A673 (cell line): ENCODE measurements around the gene UBE2E2. TPM values are rescaled to one million over a fixed set of nuclear protein-coding genes. Genes with fewer than 3 reads are reported as not detected.

Source experiments
- BruUV-seq: library from RNA; stranded (reverse); fragments of 400-500 nt; replicated peaks from 2 replicates; lab custom pipeline; 2021; lab: Mats Ljungman, UMichigan
- CTCF ChIA-PET: fragments of 300-600 bp; sonication (Branson Sonifier 250); formaldehyde crosslinking; loops from one replicate; lab custom pipeline; 2022; ENCODE audit warnings: antibody characterized with exemption; lab: Charles Lee
- POLR2A ChIA-PET: fragments of 300-600 bp; sonication (Branson Sonifier 250); formaldehyde crosslinking; loops from one replicate; lab custom pipeline; 2022; ENCODE audit warnings: antibody characterized with exemption; ENCODE audit not compliant: low non-redundant PET; lab: Charles Lee
- DNase-seq: peaks from one replicate; pipeline ENCODE4 v3.0.0-alpha.2; 2015; ENCODE audit warnings: low spot score
- H3K27ac ChIP-seq: fragments of 200-600 bp; sonication (generic); 2 replicates; pipeline ENCODE4 v1.5.1; 2016; ENCODE audit warnings: mixed run types, low read depth, mild to moderate bottlenecking, mixed read lengths, antibody characterized with exemption, low read length; ENCODE audit not compliant: poor library complexity, severe bottlenecking
- H3K27me3 ChIP-seq: fragments of 200-600 bp; sonication (generic); replicated peaks from 2 replicates; pipeline ENCODE4 v1.6.1; 2017; ENCODE audit warnings: mixed run types, low read depth, mild to moderate bottlenecking, mixed read lengths, antibody characterized with exemption, low read length; ENCODE audit not compliant: insufficient read depth, poor library complexity
- H3K36me3 ChIP-seq: fragments of 200-600 bp; sonication (generic); 2 replicates; pipeline ENCODE4 v1.6.1; 2016; ENCODE audit warnings: mixed run types, mild to moderate bottlenecking, mixed read lengths, antibody characterized with exemption, low read length; ENCODE audit not compliant: insufficient read depth, poor library complexity, severe bottlenecking
- H3K4me1 ChIP-seq: fragments of 200-600 bp; sonication (generic); 2 replicates; pipeline ENCODE4 v1.6.1; 2017; ENCODE audit warnings: mixed run types, mild to moderate bottlenecking, mixed read lengths, antibody characterized with exemption, low read length; ENCODE audit not compliant: insufficient read depth, poor library complexity, severe bottlenecking
- H3K4me3 ChIP-seq: fragments of 200-600 bp; sonication (generic); 2 replicates; pipeline ENCODE4 v1.5.1; 2016; ENCODE audit warnings: low read depth, mixed run types, mild to moderate bottlenecking, mixed read lengths, low read length; ENCODE audit not compliant: poor library complexity, severe bottlenecking
- H3K9me3 ChIP-seq: fragments of 200-600 bp; sonication (generic); 2 replicates; pipeline ENCODE4 v1.6.1; 2016; ENCODE audit warnings: mixed run types, low read depth, mild to moderate bottlenecking, mixed read lengths, antibody characterized with exemption, low read length; ENCODE audit not compliant: poor library complexity, severe bottlenecking
- EZH2 ChIP-seq: fragments of 200-600 bp; sonication (generic); IDR thresholded peaks from 2 replicates; pipeline ENCODE4 v1.6.1; 2017; ENCODE audit warnings: borderline replicate concordance, low read depth, mild to moderate bottlenecking, mixed read lengths, antibody characterized with exemption, low read length; ENCODE audit not compliant: poor library complexity, severe bottlenecking
- intact Hi-C: fragments of 100-400 bp; cut with micrococcal nuclease; formaldehyde crosslinking; loops from one replicate; pipeline ENCODE4 v1.10.0; 2022; ENCODE audit not compliant: unreplicated experiment
- total RNA-seq: library from RNA; stranded (reverse); gene quantifications from 2 replicates; pipeline ENCODE4 v1.2.3, GENCODE V29; 2021
- TF ChIP-seq, protein P1 (sequence below): fragments of 300-800, 200-600 bp; sonication (generic); conservative IDR thresholded peaks from 2 replicates; pipeline ENCODE4 v1.5.1; 2017; ENCODE audit warnings: low read depth, mild to moderate bottlenecking, antibody characterized with exemption, low read length, moderate library complexity, mixed read lengths

Gene UBE2E2
- total RNA-seq, 1 experiment from 2014 or later, result 2.0 TPM

DNA sequence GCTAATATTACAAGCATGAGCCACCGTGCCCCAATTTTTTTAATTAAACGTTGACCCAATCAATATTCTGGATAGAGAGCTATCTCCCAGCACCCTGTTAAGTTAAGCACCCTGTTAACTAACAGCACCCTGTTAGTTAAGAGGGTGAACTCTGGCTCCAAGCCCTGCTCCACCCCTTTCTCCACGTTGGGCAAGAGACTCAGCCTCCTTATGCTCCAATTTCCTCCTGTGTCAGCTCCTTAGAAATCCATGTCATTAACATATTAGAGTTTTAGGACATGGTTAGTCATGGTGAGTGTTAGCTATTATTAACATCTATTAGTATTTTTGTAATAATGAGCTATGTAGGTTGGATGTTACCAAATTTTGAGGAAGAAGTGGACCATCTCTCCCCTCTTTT, 385.4 kb downstream of the UBE2E2 start:
- Histone ChIP-seq H3K4me3 (no peak overlapping the region), H3K36me3 (no peaks in the 10 kb centered on the region), H3K27me3 (no peaks in the 10 kb centered on the region), H3K4me1 (no peaks in the 10 kb centered on the region), H3K9me3 (no peaks in the 10 kb centered on the region), H3K27ac (no peak overlapping the region)
- ChIA-PET CTCF (no interaction called here), POLR2A (no interaction called here)
- DNase-seq, result no peak
- BruUV-seq, result no TSS peak
- intact Hi-C loops, result no loop called here
- no peak for TF ChIP-seq EZH2
- TF ChIP-seq, protein P1, sequence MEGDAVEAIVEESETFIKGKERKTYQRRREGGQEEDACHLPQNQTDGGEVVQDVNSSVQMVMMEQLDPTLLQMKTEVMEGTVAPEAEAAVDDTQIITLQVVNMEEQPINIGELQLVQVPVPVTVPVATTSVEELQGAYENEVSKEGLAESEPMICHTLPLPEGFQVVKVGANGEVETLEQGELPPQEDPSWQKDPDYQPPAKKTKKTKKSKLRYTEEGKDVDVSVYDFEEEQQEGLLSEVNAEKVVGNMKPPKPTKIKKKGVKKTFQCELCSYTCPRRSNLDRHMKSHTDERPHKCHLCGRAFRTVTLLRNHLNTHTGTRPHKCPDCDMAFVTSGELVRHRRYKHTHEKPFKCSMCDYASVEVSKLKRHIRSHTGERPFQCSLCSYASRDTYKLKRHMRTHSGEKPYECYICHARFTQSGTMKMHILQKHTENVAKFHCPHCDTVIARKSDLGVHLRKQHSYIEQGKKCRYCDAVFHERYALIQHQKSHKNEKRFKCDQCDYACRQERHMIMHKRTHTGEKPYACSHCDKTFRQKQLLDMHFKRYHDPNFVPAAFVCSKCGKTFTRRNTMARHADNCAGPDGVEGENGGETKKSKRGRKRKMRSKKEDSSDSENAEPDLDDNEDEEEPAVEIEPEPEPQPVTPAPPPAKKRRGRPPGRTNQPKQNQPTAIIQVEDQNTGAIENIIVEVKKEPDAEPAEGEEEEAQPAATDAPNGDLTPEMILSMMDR, result no peak

DNA sequence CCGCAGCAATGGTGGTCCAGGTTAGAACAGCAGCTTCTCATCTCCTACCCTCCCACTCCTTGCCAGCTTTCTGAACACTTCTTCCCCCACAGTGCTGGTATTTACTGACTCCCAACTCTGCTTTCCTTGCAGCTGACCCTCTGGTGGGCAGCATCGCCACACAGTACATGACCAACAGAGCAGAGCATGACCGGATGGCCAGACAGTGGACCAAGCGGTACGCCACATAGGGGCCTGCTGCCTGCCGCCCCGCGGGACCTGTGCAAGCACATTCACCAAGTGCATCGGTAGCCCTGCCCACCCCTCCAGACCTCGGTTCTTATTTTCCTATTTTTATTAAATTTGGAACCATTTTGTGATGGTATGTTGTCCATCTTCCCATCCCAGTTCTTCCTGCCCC, 386.5 kb downstream of the UBE2E2 start:
- TF ChIP-seq, protein P1, result no peak
- no peak for TF ChIP-seq EZH2
- BruUV-seq, result no TSS peak
- Histone ChIP-seq H3K27me3 (no peaks in the 10 kb centered on the region), H3K4me3 (no peak overlapping the region), H3K27ac (no peak overlapping the region), H3K9me3 (no peaks in the 10 kb centered on the region), H3K36me3 (no peaks in the 10 kb centered on the region), H3K4me1 (no peaks in the 10 kb centered on the region)
- POLR2A ChIA-PET, result no interaction called here
- no peak for DNase-seq
- CTCF ChIA-PET, result no interaction called here
- intact Hi-C loops, result no loop called here

DNA sequence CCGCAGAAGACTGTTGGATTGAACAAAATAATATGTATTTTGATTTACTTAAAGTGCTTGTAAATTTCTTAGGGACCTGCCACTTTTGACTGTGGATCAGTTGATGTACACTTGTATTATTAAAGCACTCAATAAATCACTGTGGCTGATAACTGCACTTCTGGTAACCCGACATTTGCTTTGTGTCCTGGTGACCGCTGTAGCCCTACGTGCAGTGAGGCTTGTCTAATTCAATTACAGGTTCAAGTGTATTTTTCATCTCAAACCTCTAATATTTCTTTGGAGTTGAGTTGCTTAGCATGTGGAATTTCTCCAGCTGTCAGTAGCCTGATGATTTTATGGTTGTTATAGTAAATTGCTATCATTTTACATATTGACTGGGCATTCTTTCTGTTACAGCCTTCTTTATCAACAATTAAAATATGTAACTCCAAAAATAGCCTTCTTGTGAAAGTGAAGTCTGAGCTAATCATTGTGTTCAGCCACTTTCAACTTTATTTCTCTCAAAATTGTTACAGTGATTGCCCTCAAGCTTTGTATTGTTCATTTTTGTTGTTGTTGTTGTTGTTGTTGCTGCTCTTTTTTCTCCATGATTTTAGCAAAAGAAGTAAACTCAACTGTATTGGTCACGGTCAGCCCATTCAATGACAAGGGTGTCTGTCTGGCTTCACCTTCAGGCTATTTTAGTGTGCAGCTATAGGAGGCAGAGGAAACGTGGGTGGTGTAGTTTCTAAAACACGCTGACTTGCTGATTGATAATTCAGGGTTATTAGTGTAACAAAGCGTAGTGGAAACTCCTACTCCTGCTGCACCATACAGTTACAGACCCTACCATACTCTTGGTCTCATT, 387.5 kb downstream of the UBE2E2 start:
- H3K4me3 ChIP-seq, result no peak overlapping the region
- intact Hi-C loops, result no loop called here
- POLR2A ChIA-PET, result no interaction called here
- H3K27ac ChIP-seq, result no peak overlapping the region
- no peaks in the 10 kb centered on the region for H3K36me3 ChIP-seq
- H3K4me1 ChIP-seq, result no peaks in the 10 kb centered on the region
- CTCF ChIA-PET, result no interaction called here
- DNase-seq, result no peak
- H3K27me3 ChIP-seq, result no peaks in the 10 kb centered on the region
- TF ChIP-seq, protein P1, result no peak
- TF ChIP-seq EZH2, result no peak
- H3K9me3 ChIP-seq, result no peaks in the 10 kb centered on the region
- BruUV-seq, result no TSS peak
